PC-9 (cell line): ENCODE results near the gene ZNF81.

ENCODE experiments used
- EZH2 ChIP-seq: fragments of 200-600 bp; sonication (generic); IDR thresholded peaks from 2 replicates; pipeline ENCODE4 v1.8.0; 2017; ENCODE audit warnings: antibody characterized with exemption, low read depth
- TF ChIP-seq, protein P1 (sequence below): fragments of 200-600 bp; sonication (generic); conservative IDR thresholded peaks from 2 replicates; pipeline ENCODE4 v1.6.1; 2017; ENCODE audit warnings: mixed run types, antibody characterized with exemption, mild to moderate bottlenecking, moderate library complexity

DNA sequence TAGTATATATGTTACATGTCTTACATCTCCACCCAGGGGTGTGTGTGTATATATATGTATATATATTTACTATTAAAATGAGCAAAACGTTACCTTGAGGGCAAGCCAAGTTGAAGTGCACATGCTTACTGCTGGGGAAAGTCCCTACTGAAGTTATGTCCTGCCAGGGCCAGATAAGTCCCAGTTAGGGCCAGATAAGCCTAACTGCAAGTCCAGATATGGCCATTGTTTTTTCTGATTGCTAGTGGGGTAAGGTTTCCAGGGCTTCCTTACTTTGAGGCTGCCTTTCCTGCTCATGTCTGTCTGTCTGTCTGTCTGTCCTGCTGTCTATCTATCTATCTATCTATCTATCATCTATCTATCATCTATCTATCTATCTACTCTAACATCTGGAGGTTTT is 19.3 kb upstream of the ZNF81 start:
- TF ChIP-seq, protein P1, sequence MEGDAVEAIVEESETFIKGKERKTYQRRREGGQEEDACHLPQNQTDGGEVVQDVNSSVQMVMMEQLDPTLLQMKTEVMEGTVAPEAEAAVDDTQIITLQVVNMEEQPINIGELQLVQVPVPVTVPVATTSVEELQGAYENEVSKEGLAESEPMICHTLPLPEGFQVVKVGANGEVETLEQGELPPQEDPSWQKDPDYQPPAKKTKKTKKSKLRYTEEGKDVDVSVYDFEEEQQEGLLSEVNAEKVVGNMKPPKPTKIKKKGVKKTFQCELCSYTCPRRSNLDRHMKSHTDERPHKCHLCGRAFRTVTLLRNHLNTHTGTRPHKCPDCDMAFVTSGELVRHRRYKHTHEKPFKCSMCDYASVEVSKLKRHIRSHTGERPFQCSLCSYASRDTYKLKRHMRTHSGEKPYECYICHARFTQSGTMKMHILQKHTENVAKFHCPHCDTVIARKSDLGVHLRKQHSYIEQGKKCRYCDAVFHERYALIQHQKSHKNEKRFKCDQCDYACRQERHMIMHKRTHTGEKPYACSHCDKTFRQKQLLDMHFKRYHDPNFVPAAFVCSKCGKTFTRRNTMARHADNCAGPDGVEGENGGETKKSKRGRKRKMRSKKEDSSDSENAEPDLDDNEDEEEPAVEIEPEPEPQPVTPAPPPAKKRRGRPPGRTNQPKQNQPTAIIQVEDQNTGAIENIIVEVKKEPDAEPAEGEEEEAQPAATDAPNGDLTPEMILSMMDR = no peak
- no peak for TF ChIP-seq EZH2
